Testis (tissue), 3 donors: ENCODE measurements around the gene PCSK5. TPM values are rescaled to one million over a fixed set of nuclear protein-coding genes. Genes with fewer than 3 reads are reported as not detected.
A peak's percentile ranks its signal among the peaks of the same experiment; 100 is the strongest.

ENCODE experiments used
- DNase-seq: peaks from one replicate; pipeline ENCODE4 v3.0.0-alpha.2; 2019
- H3K27ac ChIP-seq, 2 donors: fragments of 200-600 bp; sonication (generic); one replicate each; pipeline ENCODE4 v1.5.1; 2019
- H3K27me3 ChIP-seq: fragments of 200-600 bp; sonication (generic); one replicate; pipeline ENCODE4 v1.5.1; 2019
- H3K36me3 ChIP-seq: fragments of 200-600 bp; sonication (generic); one replicate; pipeline ENCODE4 v1.5.1; 2017; ENCODE audit warnings: low read depth; ENCODE audit errors: missing control alignments
- H3K4me1 ChIP-seq: fragments of 200-600 bp; sonication (generic); one replicate; pipeline ENCODE4 v1.5.1; 2019
- H3K4me3 ChIP-seq, 2 donors: fragments of 200-600 bp; sonication (generic); one replicate each; pipeline ENCODE4 v1.5.1; 2017 to 2019
- H3K9me3 ChIP-seq: fragments of 200-600 bp; sonication (generic); one replicate; pipeline ENCODE4 v1.5.1; 2017
- CTCF ChIP-seq, 3 experiments: fragments of 450-650 bp in 2 of 3; fragments of 200-600 bp in 1 of 3; sonication (generic) in 1 of 3; IDR thresholded peaks; one replicate each; pipeline ENCODE4 v1.5.1; 2016 to 2019; ENCODE audit warnings: antibody characterized with exemption in 3 of 3, mild to moderate bottlenecking in 2 of 3, moderate library complexity in 1 of 3
- POLR2A ChIP-seq: fragments of 450-650 bp; IDR thresholded peaks from one replicate; pipeline ENCODE4 v1.6.1; 2017; ENCODE audit warnings: antibody characterized with exemption, mild to moderate bottlenecking, moderate library complexity
- WGBS, 2 donors: methylation state at CpG; one replicate each; pipeline ENCODE4 v1.1.5; 2018; 5-methylcytosine and 5-hydroxymethylcytosine counted together
- intact Hi-C: fragments of 100-400 bp; cut with DNase I; formaldehyde crosslinking; loops from one replicate; pipeline ENCODE4 v1.15.1; 2023; ENCODE audit warnings: low total_unique reads
- polyA plus RNA-seq: library from polyadenylated mRNA; stranded (reverse); fragments of 350-450 nt; fragmentation: Illumina TruSeq; extraction: RNeasy Lipid Tissue Mini Kit (QIAGEN cat#74804); gene quantifications from one replicate; pipeline ENCODE4 v1.2.3, GENCODE V29; 2014; ENCODE audit warnings: low read depth, low replicate concordance; ENCODE audit not compliant: insufficient read depth
- total RNA-seq, 2 donors: library from RNA; depleted of rRNA; stranded (reverse); fragments of >200 nt; gene quantifications; one replicate each; pipeline ENCODE4 v1.2.3, GENCODE V29; 2016

The PCSK5 gene
- total and polyA plus RNA-seq, 3 donors from 2014 or later: 9.4 to 50.6 (median 27.5) TPM

- Histone ChIP-seq H3K36me3 (no peaks in the 10 kb centered on the region), H3K27ac (peak overlapping the region; percentile 12 to 51), H3K4me1 (no peaks in the 10 kb centered on the region), H3K27me3 (no peaks in the 10 kb centered on the region), H3K9me3 (no peaks in the 10 kb centered on the region), H3K4me3 (no peak overlapping the region)
- 58 to 61% methylated on average over 7 of the region's 7 CpGs for WGBS, 2 donors
- no peak for DNase-seq
- intact Hi-C loops: no loop called here
- TF ChIP-seq CTCF (IDR thresholded peaks at IDR 0.05) (no peak), POLR2A (no peak)
Observed at GRCh38 chr9:76292246-76292645, 401.8 kb downstream of the PCSK5 start.

GRCh38 chr9:76292658-76293057, 402.2 kb downstream of the PCSK5 start:
- intact Hi-C loops: no loop called here
- no peak overlapping the region for H3K4me3 ChIP-seq
- WGBS, 2 donors: 47 to 49% methylated on average over 5 of the region's 5 CpGs
- H3K4me1 ChIP-seq: no peaks in the 10 kb centered on the region
- no peaks in the 10 kb centered on the region for H3K9me3 ChIP-seq
- H3K36me3 ChIP-seq: no peaks in the 10 kb centered on the region
- no peak for TF ChIP-seq CTCF (IDR thresholded peaks at IDR 0.05)
- no peak for TF ChIP-seq POLR2A
- peak overlapping the region; percentile 12 to 51 for H3K27ac ChIP-seq
- DNase-seq: no peak
- no peaks in the 10 kb centered on the region for H3K27me3 ChIP-seq

GRCh38 chr9:76294301-76294700, 403.8 kb downstream of the PCSK5 start:
- no peak for DNase-seq

GRCh38 chr9:76296561-76297310, 406.3 kb downstream of the PCSK5 start:
- Histone ChIP-seq H3K9me3 (no peaks in the 10 kb centered on the region), H3K4me1 (no peaks in the 10 kb centered on the region), H3K4me3 (no peak overlapping the region), H3K36me3 (no peaks in the 10 kb centered on the region), H3K27ac (no peak overlapping the region), H3K27me3 (no peaks in the 10 kb centered on the region)
- WGBS, 2 donors: 91 to 92% methylated on average over 11 of the region's 11 CpGs
- TF ChIP-seq POLR2A: no peak
- intact Hi-C loops: no loop called here
- no peak for DNase-seq

More at GRCh38 chr9:76294301-76294700, 403.8 kb downstream of the PCSK5 start:
- intact Hi-C loops: no loop called here
- Histone ChIP-seq H3K4me3 (no peak overlapping the region), H3K27me3 (no peaks in the 10 kb centered on the region), H3K4me1 (no peaks in the 10 kb centered on the region), H3K36me3 (no peaks in the 10 kb centered on the region), H3K9me3 (no peaks in the 10 kb centered on the region), H3K27ac (no peak overlapping the region)
- WGBS, 2 donors: 63 to 80% methylated on average over 5 of the region's 5 CpGs
- TF ChIP-seq POLR2A (no peak), CTCF (IDR thresholded peaks at IDR 0.05) (no peak)

- 20 to 35% methylated on average over 14 of the region's 14 CpGs for WGBS, 2 donors
- TF ChIP-seq POLR2A (no peak), CTCF (IDR thresholded peaks at IDR 0.05) (no peak)
- Histone ChIP-seq H3K27ac (peak overlapping the region in 1 of 2 donors; percentile 11), H3K4me3 (no peak overlapping the region), H3K36me3 (no peaks in the 10 kb centered on the region), H3K9me3 (no peaks in the 10 kb centered on the region), H3K4me1 (no peaks in the 10 kb centered on the region), H3K27me3 (no peaks in the 10 kb centered on the region)
- peak; percentile 51 for DNase-seq
- intact Hi-C loops: no loop called here
Observed at GRCh38 chr9:76297721-76298239, 407.3 kb downstream of the PCSK5 start.
